ENCODE measurements around the gene SCAMP3.
A peak's percentile ranks its signal among the peaks of the same experiment; 100 is the strongest.
"Not testable (repeated sequence)": the region's sequence is repeated elsewhere in the genome, so short reads cannot be mapped to it uniquely, and the experiment has no call there.

The SCAMP3 gene

DNA sequence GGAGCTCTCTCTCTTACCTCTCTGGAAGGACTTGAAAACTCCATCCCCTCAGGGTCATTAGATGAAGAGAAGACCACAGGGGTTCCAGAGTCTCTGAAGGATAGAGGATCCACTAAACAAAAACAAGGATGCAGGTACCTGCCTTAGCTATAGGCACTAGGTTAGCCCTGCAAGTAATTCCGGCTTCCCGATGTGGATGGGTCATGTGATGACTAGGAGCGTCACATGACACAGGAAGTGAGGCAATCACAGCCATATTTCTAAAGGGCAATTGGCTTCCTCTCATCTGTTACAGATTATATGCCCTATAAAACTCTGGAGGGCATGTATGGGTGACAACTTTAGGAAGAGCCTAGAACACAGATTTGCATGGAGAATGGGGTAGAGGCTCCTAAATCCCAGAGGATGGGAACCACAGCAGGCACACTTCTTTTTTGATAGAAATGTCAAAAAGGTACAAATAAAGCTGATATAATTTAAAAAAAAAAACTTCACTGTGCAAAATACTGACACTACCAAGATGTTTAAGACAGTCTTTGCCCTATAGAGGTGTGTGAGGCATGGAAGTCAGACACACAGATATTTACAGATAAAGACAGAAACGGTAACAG, 21.0 kb downstream of the SCAMP3 start:
- TF ChIP-seq, protein P1, sequence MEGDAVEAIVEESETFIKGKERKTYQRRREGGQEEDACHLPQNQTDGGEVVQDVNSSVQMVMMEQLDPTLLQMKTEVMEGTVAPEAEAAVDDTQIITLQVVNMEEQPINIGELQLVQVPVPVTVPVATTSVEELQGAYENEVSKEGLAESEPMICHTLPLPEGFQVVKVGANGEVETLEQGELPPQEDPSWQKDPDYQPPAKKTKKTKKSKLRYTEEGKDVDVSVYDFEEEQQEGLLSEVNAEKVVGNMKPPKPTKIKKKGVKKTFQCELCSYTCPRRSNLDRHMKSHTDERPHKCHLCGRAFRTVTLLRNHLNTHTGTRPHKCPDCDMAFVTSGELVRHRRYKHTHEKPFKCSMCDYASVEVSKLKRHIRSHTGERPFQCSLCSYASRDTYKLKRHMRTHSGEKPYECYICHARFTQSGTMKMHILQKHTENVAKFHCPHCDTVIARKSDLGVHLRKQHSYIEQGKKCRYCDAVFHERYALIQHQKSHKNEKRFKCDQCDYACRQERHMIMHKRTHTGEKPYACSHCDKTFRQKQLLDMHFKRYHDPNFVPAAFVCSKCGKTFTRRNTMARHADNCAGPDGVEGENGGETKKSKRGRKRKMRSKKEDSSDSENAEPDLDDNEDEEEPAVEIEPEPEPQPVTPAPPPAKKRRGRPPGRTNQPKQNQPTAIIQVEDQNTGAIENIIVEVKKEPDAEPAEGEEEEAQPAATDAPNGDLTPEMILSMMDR (IDR thresholded peaks at IDR 0.05; ENCODE audit: control extremely low read depth, extremely low read depth, low read depth, missing control alignments), result no peak
- ChIA-PET CTCF (interaction anchor here (0.8 to 4.4 kb wide), 6 partner anchors 10 to 150 kb away, joined by 3 to 40 read pairs (median 4); no protein-coding TSS in a partner anchor), POLR2A (interaction anchor here (0.6 to 1.0 kb wide), 3 partner anchors 10 to 67 kb away, joined by 3 to 6 read pairs (median 3); partner anchors contain the start of gene CLK2)
- peak; percentile 69 for DNase-seq (ENCODE audit: extremely low spot score)

- TF ChIP-seq, protein P1 (IDR thresholded peaks at IDR 0.05; ENCODE audit: control extremely low read depth, extremely low read depth, low read depth, missing control alignments), result no peak
- DNase-seq (ENCODE audit: extremely low spot score), result no peak
- POLR2A ChIA-PET, result no interaction called here
- CTCF ChIA-PET, result no interaction called here
Measured at GRCh38 chr1:155236451-155236850, 25.7 kb downstream of the SCAMP3 start.

GRCh38 chr1:155235375-155235774, 26.8 kb downstream of the SCAMP3 start:
- POLR2A ChIA-PET; CTCF ChIA-PET; DNase-seq (ENCODE audit: extremely low spot score): not testable (repeated sequence)

DNA sequence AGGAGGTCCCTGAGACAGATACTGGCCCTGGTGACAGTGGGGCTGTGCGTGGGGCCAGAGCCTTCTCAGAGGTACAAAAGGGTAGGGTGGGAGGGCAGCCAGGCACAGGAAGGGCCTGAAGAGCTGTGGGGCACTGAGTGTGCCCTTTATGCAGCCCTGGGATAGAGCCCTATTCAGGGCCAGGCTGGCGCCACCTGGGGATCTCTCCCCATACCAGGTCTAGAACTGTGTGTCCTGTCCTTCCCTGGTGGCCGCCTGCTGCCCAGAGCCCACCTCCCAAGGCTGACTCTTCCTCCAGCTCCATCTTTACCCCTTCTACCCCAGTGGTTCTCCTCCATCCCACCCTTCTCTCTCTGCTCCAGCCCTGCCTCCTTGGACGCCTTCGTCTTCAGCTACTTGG, 28.7 kb downstream of the SCAMP3 start:
- POLR2A ChIA-PET; DNase-seq (ENCODE audit: extremely low spot score): not testable (repeated sequence)
- CTCF ChIA-PET, result interaction anchor here (2.3 kb wide), 1 partner anchor 18 kb away, joined by 7 read pairs; no protein-coding TSS in a partner anchor

GRCh38 chr1:155232001-155232978, 29.9 kb downstream of the SCAMP3 start:
- DNase-seq (ENCODE audit: extremely low spot score), result not testable (repeated sequence)
- ChIA-PET CTCF (interaction anchor here (1.0 to 2.3 kb wide), 2 partner anchors 10 to 19 kb away, joined by 3 to 7 read pairs; no protein-coding TSS in a partner anchor), POLR2A (interaction anchor here (0.6 kb wide), 1 partner anchor 505 kb away, joined by 3 read pairs; no protein-coding TSS in a partner anchor)

GRCh38 chr1:155231302-155231701, 30.9 kb downstream of the SCAMP3 start:
- CTCF ChIA-PET, result interaction anchor here (2.3 kb wide), 1 partner anchor 20 kb away, joined by 7 read pairs; no protein-coding TSS in a partner anchor
- POLR2A ChIA-PET; DNase-seq (ENCODE audit: extremely low spot score): not testable (repeated sequence)

DNA sequence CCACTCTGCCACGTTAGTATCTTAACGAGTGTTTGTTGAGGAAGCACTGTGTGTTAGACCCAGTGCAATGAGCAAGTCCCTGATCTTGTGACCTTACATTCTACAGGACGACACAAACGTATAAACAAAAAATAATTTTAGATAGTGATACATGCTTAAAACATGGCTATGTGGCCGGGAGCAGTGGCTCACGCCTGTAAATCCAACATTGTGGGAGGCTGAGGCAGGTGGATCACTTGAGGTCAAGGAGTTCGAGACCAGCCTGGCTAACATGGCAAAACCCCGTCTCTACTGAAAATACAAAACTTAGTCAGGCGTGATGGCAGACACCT, 34.1 kb downstream of the SCAMP3 start:
- ChIA-PET POLR2A (no interaction called here), CTCF (interaction anchor here (0.6 to 6.9 kb wide), 5 partner anchors 13 to 55 kb away, joined by 3 to 88 read pairs (median 9); partner anchors contain the start of genes KRTCAP2, MTX1 and THBS3)
- TF ChIP-seq, protein P1 (IDR thresholded peaks at IDR 0.05; ENCODE audit: control extremely low read depth, extremely low read depth, low read depth, missing control alignments), result no peak
- no peak for DNase-seq (ENCODE audit: extremely low spot score)

DNA sequence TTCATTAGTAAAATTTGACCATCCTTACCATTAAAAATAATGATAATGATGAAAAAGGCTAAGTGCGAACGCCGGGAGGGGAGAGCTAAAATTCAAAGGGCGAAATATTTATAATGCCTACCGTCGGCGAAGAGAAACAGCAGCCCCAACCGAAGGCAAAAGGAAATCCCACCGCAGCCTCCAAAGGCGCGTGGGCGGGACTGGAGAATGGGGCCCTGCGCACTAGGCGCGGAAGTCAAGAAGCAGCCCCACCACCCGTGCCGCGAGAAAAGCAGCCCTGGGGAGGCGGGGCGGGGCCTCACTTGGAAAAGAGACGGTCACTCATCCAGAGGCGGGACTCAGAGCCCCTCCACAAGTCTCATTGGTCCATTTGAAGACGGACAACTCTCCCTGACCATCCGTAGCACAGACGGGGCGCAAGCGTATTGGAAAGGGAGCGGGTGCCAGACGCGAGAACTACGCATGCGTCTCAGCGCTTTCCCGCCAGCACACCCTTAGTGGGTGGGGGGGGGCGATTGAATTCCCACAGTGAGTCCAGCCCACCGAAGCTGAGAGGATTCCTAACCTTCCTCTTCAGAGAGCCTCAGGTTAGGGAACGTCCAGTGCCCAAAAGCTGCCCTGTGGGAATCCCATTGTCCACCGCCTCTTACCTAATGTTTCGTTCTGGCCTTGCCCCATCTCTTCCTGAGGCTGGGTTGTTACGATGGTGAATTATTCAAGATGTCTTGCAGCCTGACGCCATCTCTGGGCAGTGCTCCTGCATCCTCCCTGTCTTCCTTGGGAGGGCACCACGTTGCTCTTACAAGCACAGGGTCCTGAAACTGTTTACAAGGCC, 34.7 kb downstream of the SCAMP3 start:
- ChIA-PET POLR2A (no interaction called here), CTCF (interaction anchor here (0.6 to 6.9 kb wide), 11 partner anchors 11 to 54 kb away, joined by 3 to 88 read pairs (median 9); partner anchors contain the start of genes CLK2, KRTCAP2, MTX1 and THBS3)
- DNase-seq (ENCODE audit: extremely low spot score), result peak; percentile 99
- TF ChIP-seq, protein P1 (IDR thresholded peaks at IDR 0.05; ENCODE audit: control extremely low read depth, extremely low read depth, low read depth, missing control alignments), result no peak
